ENCODE data around the gene FZD2. TPM values are rescaled to one million over a fixed set of nuclear protein-coding genes. Genes with fewer than 3 reads are reported as not detected.

The FZD2 gene
- total RNA-seq, 1 experiment from 2014 or later: 5.9 TPM

DNA sequence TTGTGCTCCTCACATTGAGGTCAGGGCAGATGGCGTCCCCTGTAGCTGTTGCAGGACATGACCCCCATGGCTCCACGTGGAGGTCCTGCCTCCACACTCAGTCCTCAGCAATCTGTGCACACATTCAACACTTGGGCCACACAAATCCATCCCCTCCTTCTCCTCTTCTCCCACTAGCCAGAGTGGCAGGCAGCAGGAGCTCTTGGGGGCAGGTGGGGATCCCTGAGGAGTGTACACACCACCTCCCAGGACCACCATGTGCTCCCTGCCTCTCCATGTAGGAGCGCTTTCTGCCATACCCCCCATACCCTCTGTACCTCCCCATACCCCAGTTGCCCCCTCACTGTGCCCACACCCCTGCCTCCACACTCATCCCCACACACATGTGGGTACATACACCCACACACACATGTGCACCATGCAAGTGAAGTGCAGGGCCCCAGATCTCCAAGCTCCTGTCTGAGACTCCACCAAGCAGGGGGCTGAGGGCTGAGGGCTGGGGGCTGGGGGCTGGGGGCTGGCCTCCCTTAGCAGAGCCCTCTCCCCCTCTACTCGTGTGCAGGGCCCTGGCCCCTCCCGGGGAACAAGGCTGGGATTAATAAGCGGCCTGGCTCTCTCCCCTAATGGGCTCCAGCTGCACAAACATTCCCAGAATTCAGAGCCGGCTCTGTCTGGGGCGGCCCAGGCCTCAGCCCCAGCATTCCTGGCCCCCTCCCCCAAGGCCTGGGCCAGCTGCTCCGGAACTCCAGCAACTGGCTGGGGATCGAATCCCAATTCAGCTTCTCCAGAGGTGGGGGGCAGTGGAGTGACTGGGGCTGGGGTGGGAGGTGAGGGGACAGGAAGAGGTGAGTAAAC, 50.8 kb downstream of the FZD2 start:
- peak; percentile 46 for DNase-seq (ENCODE audit: low spot score)

GRCh38 chr17:44608727-44609435, 51.6 kb downstream of the FZD2 start:
- DNase-seq (ENCODE audit: low spot score): peak; percentile 60

DNA sequence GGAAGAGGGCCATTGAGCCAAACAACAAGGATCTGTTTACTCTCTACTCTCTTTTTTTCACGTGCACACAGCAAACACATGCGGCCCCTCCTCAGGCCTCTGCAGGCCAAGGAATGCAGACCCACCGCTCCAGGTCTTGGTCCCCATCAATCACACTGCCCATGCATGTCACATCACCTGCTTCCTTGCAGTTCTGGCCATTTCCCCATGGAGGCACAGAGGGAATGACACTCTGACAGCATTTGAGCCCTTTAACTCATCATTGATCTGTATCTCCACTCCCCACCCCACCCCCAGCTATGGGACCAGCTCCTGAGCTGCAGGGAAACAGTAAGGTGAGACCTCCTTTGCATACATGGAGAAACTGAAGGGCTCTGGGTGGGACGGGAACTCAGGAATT, 53.0 kb downstream of the FZD2 start:
- DNase-seq (ENCODE audit: low spot score): no peak

Other genes starting within 250 kb of the FZD2 start
- gene RUNDC3A, start 248.9 kb upstream of the FZD2 start, total RNA-seq (2014; rRNA removed; shearing (Covaris generic)): not detected in 2 replicates
- 90.3 and 108 TPM in 2 replicates for gene SLC25A39, start 232.7 kb upstream of the FZD2 start, total RNA-seq (2014; rRNA removed; shearing (Covaris generic))
- 97.6 and 134 TPM in 2 replicates for gene GRN, start 212.2 kb upstream of the FZD2 start, total RNA-seq (2014; rRNA removed; shearing (Covaris generic))
- gene FAM171A2, start 193.6 kb upstream of the FZD2 start, total RNA-seq (2014; rRNA removed; shearing (Covaris generic)): 3.4 and 6.5 TPM in 2 replicates
- gene ITGA2B, start 167.8 kb upstream of the FZD2 start, total RNA-seq (2014; rRNA removed; shearing (Covaris generic)): 0.21 and 0.82 TPM in 2 replicates
- 7.4 and 15.0 TPM in 2 replicates for gene GPATCH8, start 54.1 kb upstream of the FZD2 start, total RNA-seq (2014; rRNA removed; shearing (Covaris generic))
- gene MEIOC, start 99.0 kb downstream of the FZD2 start, total RNA-seq (2014; rRNA removed; shearing (Covaris generic)): 13.7 and 16.4 TPM in 2 replicates
- 30.8 and 46.6 TPM in 2 replicates for gene CCDC43, start 132.3 kb downstream of the FZD2 start, total RNA-seq (2014; rRNA removed; shearing (Covaris generic))
- 8.7 and 9.2 TPM in 2 replicates for gene DBF4B, start 151.2 kb downstream of the FZD2 start, total RNA-seq (2014; rRNA removed; shearing (Covaris generic))
- gene ADAM11, start 201.5 kb downstream of the FZD2 start, total RNA-seq (2014; rRNA removed; shearing (Covaris generic)): 1.4 and 2.3 TPM in 2 replicates

Measured in H4 (cell line).